ENCODE data around the gene BCL7C.

Gene BCL7C

DNA sequence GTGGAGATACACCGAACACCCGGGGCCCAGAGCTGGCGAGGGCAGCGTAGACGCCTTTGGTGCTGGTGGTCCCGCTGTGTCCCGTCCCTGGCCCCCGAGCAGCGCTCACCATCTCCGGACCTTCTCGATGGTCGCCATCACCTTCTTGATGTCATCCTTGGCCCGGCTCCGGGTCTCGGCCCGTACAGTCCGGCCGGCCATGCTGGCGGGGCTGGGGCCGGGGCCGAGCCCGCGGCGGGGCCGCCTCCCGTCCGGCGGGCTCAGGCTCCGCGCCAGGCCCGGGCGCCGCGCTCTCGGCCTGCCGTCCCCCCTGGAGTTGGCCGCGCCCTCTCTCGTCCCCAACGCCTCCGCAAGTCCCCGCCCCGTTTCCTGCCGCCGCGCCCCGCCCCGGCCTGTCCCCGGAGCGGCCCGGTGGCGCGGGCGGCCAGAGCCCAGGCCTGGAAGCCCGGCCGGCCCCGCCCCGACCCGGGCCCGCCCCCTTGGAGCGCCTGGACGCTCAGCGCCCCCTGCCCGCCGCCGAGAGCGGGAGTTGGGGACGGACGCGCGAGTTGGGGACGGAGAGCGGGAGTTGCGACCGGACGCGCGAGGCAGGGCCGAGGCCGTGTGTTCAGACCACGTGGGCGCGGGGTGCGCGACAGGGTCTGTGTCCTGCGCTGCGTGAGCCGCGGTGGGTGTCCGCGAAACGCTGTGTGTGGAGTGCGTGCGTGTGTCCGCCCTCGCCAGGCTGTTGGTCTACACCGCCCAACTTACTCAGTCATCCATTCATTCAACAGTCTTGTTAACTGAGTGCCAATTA lies at the start of gene BCL7C:
BCL7C (minus strand) TSS at position 334 of the 796 bp plus-strand sequence; CDS start at position 201, 133 bp downstream.
- peak; percentile 56; the same call in 1 of the 2 replicates for TF ChIP-seq TCF12 (IDR thresholded peaks at IDR 0.05; ENCODE audit: low read depth)
- TF ChIP-seq, protein P1, sequence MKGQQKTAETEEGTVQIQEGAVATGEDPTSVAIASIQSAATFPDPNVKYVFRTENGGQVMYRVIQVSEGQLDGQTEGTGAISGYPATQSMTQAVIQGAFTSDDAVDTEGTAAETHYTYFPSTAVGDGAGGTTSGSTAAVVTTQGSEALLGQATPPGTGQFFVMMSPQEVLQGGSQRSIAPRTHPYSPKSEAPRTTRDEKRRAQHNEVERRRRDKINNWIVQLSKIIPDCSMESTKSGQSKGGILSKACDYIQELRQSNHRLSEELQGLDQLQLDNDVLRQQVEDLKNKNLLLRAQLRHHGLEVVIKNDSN (IDR thresholded peaks at IDR 0.05) = peak; percentile 86
- TF ChIP-seq YY1 (IDR thresholded peaks at IDR 0.05; ENCODE audit: low read depth) = no peak
- no peak for TF ChIP-seq EP300 (IDR thresholded peaks at IDR 0.05; ENCODE audit: borderline replicate concordance)
- peak; percentile 80 for TF ChIP-seq ZBTB7A (IDR thresholded peaks at IDR 0.05; ENCODE audit: low read depth)
- peak; percentile 38 for TF ChIP-seq TEAD4 (IDR thresholded peaks at IDR 0.05)
- TF ChIP-seq CREB1 (IDR thresholded peaks at IDR 0.05; ENCODE audit: low read depth) = no peak
- TF ChIP-seq TAF1 (IDR thresholded peaks at IDR 0.05; ENCODE audit: low read depth) = 0 out of 2 replicates have a peak, but pooled peaks have one; percentile 34
- no peak for TF ChIP-seq FOXM1 (IDR thresholded peaks at IDR 0.05; ENCODE audit: borderline replicate concordance, low read depth)
- no peak for TF ChIP-seq CEBPB (IDR thresholded peaks at IDR 0.05)
- TF ChIP-seq RAD21 (IDR thresholded peaks at IDR 0.05; ENCODE audit: low read depth) = peak; percentile 9; the same call in 1 of the 2 replicates
- TF ChIP-seq MAX (IDR thresholded peaks at IDR 0.05) = peak; percentile 99
- TF ChIP-seq EGR1 (IDR thresholded peaks at IDR 0.05) = peak; percentile 82
- TF ChIP-seq NFIC (IDR thresholded peaks at IDR 0.05) = peak; percentile 16; the same call in 1 of the 2 replicates
- TF ChIP-seq, protein P2, sequence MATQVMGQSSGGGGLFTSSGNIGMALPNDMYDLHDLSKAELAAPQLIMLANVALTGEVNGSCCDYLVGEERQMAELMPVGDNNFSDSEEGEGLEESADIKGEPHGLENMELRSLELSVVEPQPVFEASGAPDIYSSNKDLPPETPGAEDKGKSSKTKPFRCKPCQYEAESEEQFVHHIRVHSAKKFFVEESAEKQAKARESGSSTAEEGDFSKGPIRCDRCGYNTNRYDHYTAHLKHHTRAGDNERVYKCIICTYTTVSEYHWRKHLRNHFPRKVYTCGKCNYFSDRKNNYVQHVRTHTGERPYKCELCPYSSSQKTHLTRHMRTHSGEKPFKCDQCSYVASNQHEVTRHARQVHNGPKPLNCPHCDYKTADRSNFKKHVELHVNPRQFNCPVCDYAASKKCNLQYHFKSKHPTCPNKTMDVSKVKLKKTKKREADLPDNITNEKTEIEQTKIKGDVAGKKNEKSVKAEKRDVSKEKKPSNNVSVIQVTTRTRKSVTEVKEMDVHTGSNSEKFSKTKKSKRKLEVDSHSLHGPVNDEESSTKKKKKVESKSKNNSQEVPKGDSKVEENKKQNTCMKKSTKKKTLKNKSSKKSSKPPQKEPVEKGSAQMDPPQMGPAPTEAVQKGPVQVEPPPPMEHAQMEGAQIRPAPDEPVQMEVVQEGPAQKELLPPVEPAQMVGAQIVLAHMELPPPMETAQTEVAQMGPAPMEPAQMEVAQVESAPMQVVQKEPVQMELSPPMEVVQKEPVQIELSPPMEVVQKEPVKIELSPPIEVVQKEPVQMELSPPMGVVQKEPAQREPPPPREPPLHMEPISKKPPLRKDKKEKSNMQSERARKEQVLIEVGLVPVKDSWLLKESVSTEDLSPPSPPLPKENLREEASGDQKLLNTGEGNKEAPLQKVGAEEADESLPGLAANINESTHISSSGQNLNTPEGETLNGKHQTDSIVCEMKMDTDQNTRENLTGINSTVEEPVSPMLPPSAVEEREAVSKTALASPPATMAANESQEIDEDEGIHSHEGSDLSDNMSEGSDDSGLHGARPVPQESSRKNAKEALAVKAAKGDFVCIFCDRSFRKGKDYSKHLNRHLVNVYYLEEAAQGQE (IDR thresholded peaks at IDR 0.05; ENCODE audit: low read depth) = no peak

DNA sequence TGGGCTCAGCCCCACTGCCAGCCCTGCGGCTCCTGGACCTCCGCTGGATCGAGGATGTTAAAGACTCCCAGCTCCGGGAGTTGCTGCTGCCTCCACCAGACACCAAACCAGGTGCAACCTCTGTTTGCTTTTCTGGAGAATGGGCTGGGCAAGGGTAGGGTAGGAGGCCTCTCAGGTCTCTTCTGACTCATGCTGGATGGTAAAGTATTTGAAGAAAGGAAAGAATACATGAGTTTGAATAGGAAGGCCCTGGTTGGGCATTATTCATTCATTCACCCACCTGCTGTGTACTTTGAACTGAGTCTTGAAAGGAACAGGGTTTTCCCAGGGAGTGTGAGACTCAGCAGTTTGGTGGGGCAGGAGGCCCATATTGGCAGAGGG lies 48.5 kb upstream of the BCL7C start:
- TF ChIP-seq, protein P2 (IDR thresholded peaks at IDR 0.05; ENCODE audit: low read depth) = no peak
- TF ChIP-seq ZBTB7A (IDR thresholded peaks at IDR 0.05; ENCODE audit: low read depth) = no peak
- no peak for TF ChIP-seq FOXM1 (IDR thresholded peaks at IDR 0.05; ENCODE audit: borderline replicate concordance, low read depth)
- TF ChIP-seq YY1 (IDR thresholded peaks at IDR 0.05; ENCODE audit: low read depth) = no peak
- no peak for TF ChIP-seq CREB1 (IDR thresholded peaks at IDR 0.05; ENCODE audit: low read depth)
- no peak for TF ChIP-seq TCF12 (IDR thresholded peaks at IDR 0.05; ENCODE audit: low read depth)
- no peak for TF ChIP-seq MAX (IDR thresholded peaks at IDR 0.05)
- TF ChIP-seq NFIC (IDR thresholded peaks at IDR 0.05) = no peak
- TF ChIP-seq, protein P1 (IDR thresholded peaks at IDR 0.05) = no peak
- TF ChIP-seq CEBPB (IDR thresholded peaks at IDR 0.05) = no peak
- TF ChIP-seq EP300 (IDR thresholded peaks at IDR 0.05; ENCODE audit: borderline replicate concordance) = no peak
- no peak for TF ChIP-seq EGR1 (IDR thresholded peaks at IDR 0.05)
- no peak for TF ChIP-seq TAF1 (IDR thresholded peaks at IDR 0.05; ENCODE audit: low read depth)
- no peak for TF ChIP-seq TEAD4 (IDR thresholded peaks at IDR 0.05)
- TF ChIP-seq RAD21 (IDR thresholded peaks at IDR 0.05; ENCODE audit: low read depth) = no peak

- TF ChIP-seq, protein P2 (IDR thresholded peaks at IDR 0.05; ENCODE audit: low read depth) = no peak
- no peak for TF ChIP-seq CEBPB (IDR thresholded peaks at IDR 0.05)
- TF ChIP-seq TEAD4 (IDR thresholded peaks at IDR 0.05) = no peak
- TF ChIP-seq, protein P1 (IDR thresholded peaks at IDR 0.05) = 0 out of 2 replicates have a peak, but pooled peaks have one; percentile 27
- TF ChIP-seq TCF12 (IDR thresholded peaks at IDR 0.05; ENCODE audit: low read depth) = no peak
- no peak for TF ChIP-seq ZBTB7A (IDR thresholded peaks at IDR 0.05; ENCODE audit: low read depth)
- TF ChIP-seq MAX (IDR thresholded peaks at IDR 0.05) = peak; percentile 63; the same call in 1 of the 2 replicates
- peak; percentile 74 for TF ChIP-seq RAD21 (IDR thresholded peaks at IDR 0.05; ENCODE audit: low read depth)
Measured at GRCh38 chr16:30941600-30942425, 47.9 kb upstream of the BCL7C start.

Measured in Ishikawa (cell line).